Panc1 (cell line): ENCODE data around the gene ZNF683.

ENCODE experiments used
- POLR2AphosphoS5 ChIP-seq: IDR thresholded peaks from 2 replicates; pipeline ENCODE4 v1.6.1; 2012; ENCODE audit warnings: mild to moderate bottlenecking, low read depth, low read length, moderate library complexity
- SIN3A ChIP-seq: IDR thresholded peaks from 2 replicates; pipeline ENCODE4 v1.6.1; 2012; ENCODE audit warnings: low read depth, mild to moderate bottlenecking, low read length, moderate library complexity, borderline replicate concordance; ENCODE audit not compliant: insufficient read depth
- TCF7L2 ChIP-seq: IDR thresholded peaks from 2 replicates; pipeline ENCODE4 v1.6.1; 2011; ENCODE audit warnings: mild to moderate bottlenecking, low read depth, low read length, inconsistent platforms
- TF ChIP-seq, protein P1 (sequence below): fragments of 450-650 bp; IDR thresholded peaks from 2 replicates; pipeline ENCODE4 v1.5.1; 2017; ENCODE audit warnings: mild to moderate bottlenecking
- TF ChIP-seq, protein P2 (sequence below), 2 experiments: IDR thresholded peaks; 2 replicates each; pipeline ENCODE4 v1.6.1; 2011 to 2012; ENCODE audit warnings: low read depth in 2 of 2, control low read depth in 1 of 2, low read length in 1 of 2, mild to moderate bottlenecking in 1 of 2, moderate library complexity in 1 of 2; ENCODE audit not compliant: insufficient read depth in 1 of 2

DNA sequence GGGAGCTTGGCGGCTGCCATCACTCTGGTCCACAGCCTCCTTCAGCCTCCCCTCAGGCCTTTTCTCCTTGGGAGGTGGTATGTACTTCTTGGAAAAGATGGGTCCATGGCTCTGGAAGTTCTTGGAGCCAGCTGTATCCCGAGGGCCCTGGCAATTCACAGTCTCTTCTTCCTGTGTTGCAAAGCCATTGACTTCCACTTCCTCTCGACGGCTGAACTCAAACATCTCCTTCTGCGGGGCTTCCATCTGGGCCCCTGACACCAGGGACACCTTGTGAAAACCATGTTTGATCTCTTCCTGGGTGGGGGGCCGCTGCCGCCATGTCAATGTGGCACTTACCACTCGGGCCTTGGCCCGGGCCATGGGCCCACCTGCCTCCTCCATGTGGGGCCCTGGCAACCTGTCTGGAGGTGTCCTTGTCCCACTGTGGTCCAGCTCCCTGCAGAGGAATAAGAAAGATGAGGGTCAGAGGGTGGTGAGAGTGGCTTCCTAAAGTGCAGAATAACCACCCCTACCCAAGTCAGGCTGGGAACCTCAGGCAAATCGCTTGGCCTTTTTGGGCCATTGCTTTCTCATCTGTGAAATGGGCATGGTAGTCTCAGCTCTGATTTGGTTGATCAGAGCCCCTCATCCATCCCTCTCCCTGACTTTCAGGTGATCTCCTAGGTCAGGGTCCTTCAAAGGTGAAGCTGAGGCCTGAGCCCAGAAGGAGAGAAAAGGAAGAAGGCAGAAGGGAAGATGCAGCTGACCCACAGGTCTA, 26.1 kb downstream of the ZNF683 start:
- TF ChIP-seq, protein P1, sequence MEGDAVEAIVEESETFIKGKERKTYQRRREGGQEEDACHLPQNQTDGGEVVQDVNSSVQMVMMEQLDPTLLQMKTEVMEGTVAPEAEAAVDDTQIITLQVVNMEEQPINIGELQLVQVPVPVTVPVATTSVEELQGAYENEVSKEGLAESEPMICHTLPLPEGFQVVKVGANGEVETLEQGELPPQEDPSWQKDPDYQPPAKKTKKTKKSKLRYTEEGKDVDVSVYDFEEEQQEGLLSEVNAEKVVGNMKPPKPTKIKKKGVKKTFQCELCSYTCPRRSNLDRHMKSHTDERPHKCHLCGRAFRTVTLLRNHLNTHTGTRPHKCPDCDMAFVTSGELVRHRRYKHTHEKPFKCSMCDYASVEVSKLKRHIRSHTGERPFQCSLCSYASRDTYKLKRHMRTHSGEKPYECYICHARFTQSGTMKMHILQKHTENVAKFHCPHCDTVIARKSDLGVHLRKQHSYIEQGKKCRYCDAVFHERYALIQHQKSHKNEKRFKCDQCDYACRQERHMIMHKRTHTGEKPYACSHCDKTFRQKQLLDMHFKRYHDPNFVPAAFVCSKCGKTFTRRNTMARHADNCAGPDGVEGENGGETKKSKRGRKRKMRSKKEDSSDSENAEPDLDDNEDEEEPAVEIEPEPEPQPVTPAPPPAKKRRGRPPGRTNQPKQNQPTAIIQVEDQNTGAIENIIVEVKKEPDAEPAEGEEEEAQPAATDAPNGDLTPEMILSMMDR = no peak
- TF ChIP-seq POLR2AphosphoS5 = no peak
- TF ChIP-seq, protein P2, sequence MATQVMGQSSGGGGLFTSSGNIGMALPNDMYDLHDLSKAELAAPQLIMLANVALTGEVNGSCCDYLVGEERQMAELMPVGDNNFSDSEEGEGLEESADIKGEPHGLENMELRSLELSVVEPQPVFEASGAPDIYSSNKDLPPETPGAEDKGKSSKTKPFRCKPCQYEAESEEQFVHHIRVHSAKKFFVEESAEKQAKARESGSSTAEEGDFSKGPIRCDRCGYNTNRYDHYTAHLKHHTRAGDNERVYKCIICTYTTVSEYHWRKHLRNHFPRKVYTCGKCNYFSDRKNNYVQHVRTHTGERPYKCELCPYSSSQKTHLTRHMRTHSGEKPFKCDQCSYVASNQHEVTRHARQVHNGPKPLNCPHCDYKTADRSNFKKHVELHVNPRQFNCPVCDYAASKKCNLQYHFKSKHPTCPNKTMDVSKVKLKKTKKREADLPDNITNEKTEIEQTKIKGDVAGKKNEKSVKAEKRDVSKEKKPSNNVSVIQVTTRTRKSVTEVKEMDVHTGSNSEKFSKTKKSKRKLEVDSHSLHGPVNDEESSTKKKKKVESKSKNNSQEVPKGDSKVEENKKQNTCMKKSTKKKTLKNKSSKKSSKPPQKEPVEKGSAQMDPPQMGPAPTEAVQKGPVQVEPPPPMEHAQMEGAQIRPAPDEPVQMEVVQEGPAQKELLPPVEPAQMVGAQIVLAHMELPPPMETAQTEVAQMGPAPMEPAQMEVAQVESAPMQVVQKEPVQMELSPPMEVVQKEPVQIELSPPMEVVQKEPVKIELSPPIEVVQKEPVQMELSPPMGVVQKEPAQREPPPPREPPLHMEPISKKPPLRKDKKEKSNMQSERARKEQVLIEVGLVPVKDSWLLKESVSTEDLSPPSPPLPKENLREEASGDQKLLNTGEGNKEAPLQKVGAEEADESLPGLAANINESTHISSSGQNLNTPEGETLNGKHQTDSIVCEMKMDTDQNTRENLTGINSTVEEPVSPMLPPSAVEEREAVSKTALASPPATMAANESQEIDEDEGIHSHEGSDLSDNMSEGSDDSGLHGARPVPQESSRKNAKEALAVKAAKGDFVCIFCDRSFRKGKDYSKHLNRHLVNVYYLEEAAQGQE (IDR thresholded peaks at IDR 0.05; ENCODE audit: insufficient read depth in 1 of 2, low read depth in 2 of 2, low read length in 1 of 2) = no peak
- TF ChIP-seq SIN3A = no peak
- TF ChIP-seq TCF7L2 = no peak
